LHCN-M2 (cell line): ENCODE measurements around the gene ZNF469. TPM values are rescaled to one million over a fixed set of nuclear protein-coding genes. Genes with fewer than 3 reads are reported as not detected.

Source experiments
- DNase-seq: peaks from one replicate; pipeline ENCODE4 v3.0.0-alpha.2; 2012; ENCODE audit warnings: low read depth
- total RNA-seq: library from RNA; depleted of rRNA; stranded (reverse); fragments of >200 nt; gene quantifications from 2 replicates; pipeline ENCODE4 v1.2.3, GENCODE V29; 2014; rRNA removed

Gene ZNF469
- total RNA-seq, 1 experiment from 2014 or later: 0.46 TPM

GRCh38 chr16:88428156-88428555, 45.4 kb downstream of the ZNF469 start:
- DNase-seq: no peak

GRCh38 chr16:88428616-88429386, 46.0 kb downstream of the ZNF469 start:
- no peak for DNase-seq

GRCh38 chr16:88429387-88430184, 46.8 kb downstream of the ZNF469 start:
- DNase-seq: no peak

GRCh38 chr16:88430185-88430523, 47.4 kb downstream of the ZNF469 start:
- DNase-seq: no peak

GRCh38 chr16:88430524-88431446, 48.0 kb downstream of the ZNF469 start:
- no peak for DNase-seq

- no peak for DNase-seq
Measured at GRCh38 chr16:88431651-88432050, 48.9 kb downstream of the ZNF469 start.

- no peak for DNase-seq
Measured at GRCh38 chr16:88432174-88432573, 49.4 kb downstream of the ZNF469 start.

Other genes with a start within 250 kb of the ZNF469 start
- 1.1 and 2.2 TPM in 2 replicates for gene ZFPM1, start 70.3 kb downstream of the ZNF469 start, total RNA-seq
- 15.8 and 20.0 TPM in 2 replicates for gene ZC3H18, start 187.4 kb downstream of the ZNF469 start, total RNA-seq